PC-3 (cell line): ENCODE measurements around the gene CERK. TPM values are rescaled to one million over a fixed set of nuclear protein-coding genes. Genes with fewer than 3 reads are reported as not detected.

Experiments used
- ATAC-seq: fragments of 200-7000 bp; cut with Tn5 transposase; 2 replicates; pipeline ENCODE4 v1.9.1; 2020; ENCODE audit warnings: mild to moderate bottlenecking, moderate library complexity
- BruUV-seq: library from RNA; stranded (reverse); fragments of 400-500 nt; replicated peaks from 2 replicates; lab custom pipeline; 2021; lab: Mats Ljungman, UMichigan
- CTCF ChIA-PET: fragments of 300-600 bp; sonication (Branson Sonifier 250); formaldehyde crosslinking; loops from one replicate; lab custom pipeline; 2022; ENCODE audit warnings: antibody characterized with exemption; lab: Charles Lee
- POLR2A ChIA-PET: fragments of 300-600 bp; sonication (Branson Sonifier 250); formaldehyde crosslinking; loops from one replicate; lab custom pipeline; 2022; ENCODE audit warnings: antibody characterized with exemption; ENCODE audit not compliant: unreplicated experiment; lab: Charles Lee
- DNase-seq: peaks from one replicate; pipeline ENCODE4 v3.0.0-alpha.2; 2015
- H2AFZ ChIP-seq: fragments of 300-600 bp; sonication (generic); 2 replicates; pipeline ENCODE4 v1.6.0; 2016; ENCODE audit warnings: antibody characterized with exemption, low read length
- H3F3A ChIP-seq: fragments of 300-600 bp; sonication (generic); one replicate; pipeline ENCODE4 v1.6.0; 2017; ENCODE audit warnings: antibody characterized with exemption, low read length, control low read depth, mild to moderate bottlenecking; ENCODE audit not compliant: unreplicated experiment
- H3K27ac ChIP-seq: fragments of 300-600 bp; sonication (generic); 2 replicates; pipeline ENCODE4 v1.5.1; 2016; ENCODE audit warnings: mild to moderate bottlenecking, low read length
- H3K27me3 ChIP-seq: fragments of 300-600 bp; sonication (generic); 2 replicates; pipeline ENCODE4 v1.6.1; 2016; ENCODE audit warnings: low read length, mixed read lengths
- H3K36me3 ChIP-seq: fragments of 300-600 bp; sonication (generic); 2 replicates; pipeline ENCODE4 v1.6.1; 2016; ENCODE audit warnings: low read depth, mixed run types, low read length, mixed read lengths
- H3K4me1 ChIP-seq: fragments of 300-600 bp; sonication (generic); 2 replicates; pipeline ENCODE4 v1.5.1; 2016; ENCODE audit warnings: low read length; ENCODE audit not compliant: insufficient read depth
- H3K4me2 ChIP-seq: fragments of 300-600 bp; sonication (generic); 2 replicates; pipeline ENCODE4 v1.6.0; 2016; ENCODE audit warnings: low read length
- H3K4me3 ChIP-seq: fragments of 300-600 bp; sonication (generic); 2 replicates; pipeline ENCODE4 v1.5.1; 2016; ENCODE audit warnings: mild to moderate bottlenecking, low read length, mixed read lengths
- H3K79me2 ChIP-seq: fragments of 300-600 bp; sonication (generic); 2 replicates; pipeline ENCODE4 v1.6.1; 2017; ENCODE audit warnings: low read length, mixed read lengths
- H3K9ac ChIP-seq: fragments of 300-600 bp; sonication (generic); 2 replicates; pipeline ENCODE4 v1.6.0; 2016; ENCODE audit warnings: mild to moderate bottlenecking, low read length
- H3K9me2 ChIP-seq: fragments of 300-600 bp; sonication (generic); replicated peaks from 2 replicates; pipeline ENCODE4 v1.6.1; 2016; ENCODE audit warnings: mixed run types, low read length, mixed read lengths
- H3K9me3 ChIP-seq: fragments of 300-600 bp; sonication (generic); 2 replicates; pipeline ENCODE4 v1.6.1; 2016; ENCODE audit warnings: low read length, mixed read lengths
- H4K20me1 ChIP-seq: fragments of 300-600 bp; sonication (generic); 2 replicates; pipeline ENCODE4 v1.6.1; 2016; ENCODE audit warnings: low read length, mixed read lengths
- EZH2 ChIP-seq: fragments of 300-600 bp; sonication (generic); IDR thresholded peaks from one replicate; pipeline ENCODE4 v1.6.1; 2017; ENCODE audit warnings: antibody characterized with exemption, mild to moderate bottlenecking, low read length; ENCODE audit not compliant: unreplicated experiment
- EZH2phosphoT487 ChIP-seq: fragments of 300-600 bp; sonication (generic); IDR thresholded peaks from 2 replicates; pipeline ENCODE4 v1.6.1; 2018; ENCODE audit warnings: mild to moderate bottlenecking, antibody characterized with exemption, low read length, borderline replicate concordance
- intact Hi-C: fragments of 100-400 bp; cut with micrococcal nuclease; formaldehyde crosslinking; loops from 2 replicates; pipeline ENCODE4 v1.9.0; 2023
- total RNA-seq: library from RNA; depleted of rRNA; stranded (reverse); fragments of >200 nt; gene quantifications from 2 replicates; pipeline ENCODE4 v1.2.3, GENCODE V29; 2014
- TF ChIP-seq, protein P1 (sequence below): fragments of 300-600 bp; sonication (generic); conservative IDR thresholded peaks from 2 replicates; pipeline ENCODE4 v1.5.1; 2017; ENCODE audit warnings: antibody characterized with exemption, low read depth, mild to moderate bottlenecking, low read length

The CERK gene
- total RNA-seq, 1 experiment from 2014 or later: 21.6 TPM

DNA sequence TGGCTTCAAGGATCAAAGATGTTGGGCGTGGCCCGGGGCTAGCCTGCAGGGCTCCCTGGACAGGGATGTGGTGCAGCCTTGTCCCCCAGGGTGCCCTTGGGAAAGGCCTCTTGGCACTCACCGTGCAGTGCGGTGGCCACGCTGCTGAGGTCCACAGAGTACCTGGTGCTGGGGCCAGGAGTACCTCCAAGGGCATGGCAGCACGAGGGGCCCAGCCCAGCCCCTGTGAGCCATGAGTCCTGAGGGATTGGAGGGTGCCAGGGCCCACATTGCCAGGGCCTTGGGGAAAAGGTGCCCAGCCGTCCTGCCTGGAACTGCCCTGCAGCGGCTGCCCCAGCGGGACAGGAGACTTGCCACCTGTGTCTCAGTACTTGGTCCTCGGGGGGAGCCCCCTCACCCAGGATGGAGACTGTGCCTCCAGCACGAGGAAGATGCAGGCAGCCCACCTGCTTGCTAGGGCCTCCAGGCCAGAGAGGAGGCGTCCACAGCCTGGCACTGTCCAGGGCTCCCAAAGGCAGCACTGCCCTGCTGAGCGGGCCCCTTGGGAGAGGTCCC, 73.7 kb downstream of the CERK start:
- Histone ChIP-seq H3K27me3 (no peaks in the 10 kb centered on the region), H3K4me2 (no peak overlapping the region), H3K9ac (no peak overlapping the region), H3K4me1 (peaks cover 21% of the 10 kb centered on the region), H3F3A (no peaks in the 10 kb centered on the region), H3K79me2 (no peaks in the 10 kb centered on the region), H3K36me3 (no peaks in the 10 kb centered on the region), H4K20me1 (no peaks in the 10 kb centered on the region), H3K9me2 (no peaks in the 10 kb centered on the region), H3K4me3 (no peak overlapping the region), H3K9me3 (no peaks in the 10 kb centered on the region), H2AFZ (no peak overlapping the region), H3K27ac (no peak overlapping the region)
- BruUV-seq: no TSS peak
- TF ChIP-seq EZH2phosphoT487 (no peak), EZH2 (no peak)
- TF ChIP-seq, protein P1, sequence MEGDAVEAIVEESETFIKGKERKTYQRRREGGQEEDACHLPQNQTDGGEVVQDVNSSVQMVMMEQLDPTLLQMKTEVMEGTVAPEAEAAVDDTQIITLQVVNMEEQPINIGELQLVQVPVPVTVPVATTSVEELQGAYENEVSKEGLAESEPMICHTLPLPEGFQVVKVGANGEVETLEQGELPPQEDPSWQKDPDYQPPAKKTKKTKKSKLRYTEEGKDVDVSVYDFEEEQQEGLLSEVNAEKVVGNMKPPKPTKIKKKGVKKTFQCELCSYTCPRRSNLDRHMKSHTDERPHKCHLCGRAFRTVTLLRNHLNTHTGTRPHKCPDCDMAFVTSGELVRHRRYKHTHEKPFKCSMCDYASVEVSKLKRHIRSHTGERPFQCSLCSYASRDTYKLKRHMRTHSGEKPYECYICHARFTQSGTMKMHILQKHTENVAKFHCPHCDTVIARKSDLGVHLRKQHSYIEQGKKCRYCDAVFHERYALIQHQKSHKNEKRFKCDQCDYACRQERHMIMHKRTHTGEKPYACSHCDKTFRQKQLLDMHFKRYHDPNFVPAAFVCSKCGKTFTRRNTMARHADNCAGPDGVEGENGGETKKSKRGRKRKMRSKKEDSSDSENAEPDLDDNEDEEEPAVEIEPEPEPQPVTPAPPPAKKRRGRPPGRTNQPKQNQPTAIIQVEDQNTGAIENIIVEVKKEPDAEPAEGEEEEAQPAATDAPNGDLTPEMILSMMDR: no peak
- intact Hi-C loops: no loop called here
- no peak for DNase-seq
- no peak for ATAC-seq
- POLR2A ChIA-PET: no interaction called here
- CTCF ChIA-PET: no interaction called here

DNA sequence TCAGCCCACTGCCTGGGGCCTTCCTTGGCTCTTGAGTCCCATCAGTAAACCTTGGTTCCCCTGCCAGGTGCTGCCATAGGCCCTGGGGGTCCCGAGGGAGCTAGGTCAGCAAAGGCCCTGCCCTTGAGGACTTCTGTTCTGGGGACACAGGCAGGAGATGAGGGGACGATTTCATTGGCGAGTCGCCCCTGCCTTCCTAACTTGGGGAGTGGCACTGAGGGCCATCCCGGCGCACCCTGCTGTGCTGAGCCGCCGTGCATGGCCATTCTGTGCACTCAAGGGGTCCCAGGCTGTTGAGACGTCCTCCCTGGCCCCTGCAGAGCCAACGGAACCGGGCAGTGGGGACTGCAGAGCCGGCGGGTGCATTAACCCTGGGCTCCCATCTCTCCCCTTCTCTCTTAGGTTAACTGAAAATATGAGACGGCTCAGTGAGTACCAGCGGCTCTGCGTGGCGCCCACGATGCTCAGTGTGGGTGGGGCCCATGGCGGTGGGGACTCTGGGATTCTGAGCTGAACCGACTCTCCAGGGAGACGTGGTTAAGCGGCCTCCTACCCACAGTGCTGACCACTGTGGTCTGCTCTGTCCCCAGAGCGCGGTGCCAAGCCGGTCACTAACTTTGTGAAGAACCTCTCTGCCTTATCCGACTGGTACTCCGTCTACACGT, 74.5 kb downstream of the CERK start:
- H3K9me3 ChIP-seq: no peaks in the 10 kb centered on the region
- TF ChIP-seq EZH2: no peak
- TF ChIP-seq, protein P1: no peak
- TF ChIP-seq EZH2phosphoT487: no peak
- ATAC-seq (no peak), DNase-seq (no peak)
- no peaks in the 10 kb centered on the region for H3K9me2 ChIP-seq
- H3K27me3 ChIP-seq: no peaks in the 10 kb centered on the region
- no peak overlapping the region for H3K4me3 ChIP-seq
- BruUV-seq: no TSS peak
- H4K20me1 ChIP-seq: no peaks in the 10 kb centered on the region
- H3F3A ChIP-seq: no peaks in the 10 kb centered on the region
- no peaks in the 10 kb centered on the region for H3K36me3 ChIP-seq
- intact Hi-C loops: no loop called here
- H2AFZ ChIP-seq: no peak overlapping the region
- CTCF ChIA-PET: no interaction called here
- no peak overlapping the region for H3K9ac ChIP-seq
- H3K27ac ChIP-seq: no peak overlapping the region
- peaks cover 25% of the 10 kb centered on the region for H3K4me1 ChIP-seq
- POLR2A ChIA-PET: no interaction called here
- no peaks in the 10 kb centered on the region for H3K79me2 ChIP-seq
- no peak overlapping the region for H3K4me2 ChIP-seq

- no peak overlapping the region for H3K4me2 ChIP-seq
- no TSS peak for BruUV-seq
- H3K36me3 ChIP-seq: no peaks in the 10 kb centered on the region
- TF ChIP-seq EZH2phosphoT487 (no peak), EZH2 (no peak)
- TF ChIP-seq, protein P1: no peak
- H3K4me1 ChIP-seq: peaks cover 28% of the 10 kb centered on the region
- H3K27me3 ChIP-seq: no peaks in the 10 kb centered on the region
- H4K20me1 ChIP-seq: no peaks in the 10 kb centered on the region
- ChIA-PET CTCF (no interaction called here), POLR2A (no interaction called here)
- DNase-seq (no peak), ATAC-seq (no peak)
- no peaks in the 10 kb centered on the region for H3F3A ChIP-seq
- no peak overlapping the region for H3K9ac ChIP-seq
- H2AFZ ChIP-seq: no peak overlapping the region
- intact Hi-C loops: no loop called here
- no peaks in the 10 kb centered on the region for H3K9me2 ChIP-seq
- H3K79me2 ChIP-seq: no peaks in the 10 kb centered on the region
- no peak overlapping the region for H3K4me3 ChIP-seq
- no peaks in the 10 kb centered on the region for H3K9me3 ChIP-seq
- no peak overlapping the region for H3K27ac ChIP-seq
These were observed 75.1 kb downstream of the CERK start for GRCh38 chr22:46663001-46663400.
